ENCODE measurements around the gene ATP2B1. TPM values are rescaled to one million over a fixed set of nuclear protein-coding genes. Genes with fewer than 3 reads are reported as not detected.
"Not testable (repeated sequence)": the region's sequence is repeated elsewhere in the genome, so short reads cannot be mapped to it uniquely, and the experiment has no call there.

Gene ATP2B1
- total RNA-seq, 1 donor from 2014 or later = 24.6 TPM

- intact Hi-C loops (cut with DNase I) = no loop called here
- TF ChIP-seq CTCF (IDR thresholded peaks at IDR 0.05) (no peak), POLR2AphosphoS5 (IDR thresholded peaks at IDR 0.05; ENCODE audit: insufficient read depth in 1 of 2, low read depth in 1 of 2) (no peak), POLR2A (IDR thresholded peaks at IDR 0.05) (no peak)
- H3K27ac ChIP-seq = no peak overlapping the region
- no peaks in the 10 kb centered on the region for H3K27me3 ChIP-seq
- no peak overlapping the region for H3K4me3 ChIP-seq
- H3K4me1 ChIP-seq = peaks cover 22% of the 10 kb centered on the region
- no peaks in the 10 kb centered on the region for H3K9me3 ChIP-seq
- H3K36me3 ChIP-seq = no peaks in the 10 kb centered on the region
- DNase-seq (ENCODE audit: extremely low spot score in 2 of 2) = no peak
Measured at GRCh38 chr12:89698607-89699006, 10.0 kb downstream of the ATP2B1 start.

GRCh38 chr12:89697728-89698127 lies 10.9 kb downstream of the ATP2B1 start:
- DNase-seq (ENCODE audit: extremely low spot score in 2 of 2); H3K36me3 ChIP-seq; intact Hi-C loops (cut with DNase I); H3K27ac ChIP-seq; H3K27me3 ChIP-seq; H3K9me3 ChIP-seq; H3K4me3 ChIP-seq: not testable (repeated sequence)
- peaks cover 22% of the 10 kb centered on the region for H3K4me1 ChIP-seq

- Histone ChIP-seq H3K4me1 (peaks cover 22% of the 10 kb centered on the region), H3K9me3 (no peaks in the 10 kb centered on the region), H3K27me3 (no peaks in the 10 kb centered on the region), H3K27ac (no peak overlapping the region), H3K36me3 (no peaks in the 10 kb centered on the region), H3K4me3 (no peak overlapping the region)
- intact Hi-C loops (cut with DNase I) = no loop called here
- no peak for TF ChIP-seq CTCF (IDR thresholded peaks at IDR 0.05)
- TF ChIP-seq POLR2A (IDR thresholded peaks at IDR 0.05) = no peak
- no peak for TF ChIP-seq POLR2AphosphoS5 (IDR thresholded peaks at IDR 0.05; ENCODE audit: insufficient read depth in 1 of 2, low read depth in 1 of 2)
- DNase-seq (ENCODE audit: extremely low spot score in 2 of 2) = no peak
Measured at GRCh38 chr12:89697296-89697695, 11.3 kb downstream of the ATP2B1 start.

- DNase-seq (ENCODE audit: extremely low spot score in 2 of 2) = no peak
- peaks cover 22% of the 10 kb centered on the region for H3K4me1 ChIP-seq
- H3K9me3 ChIP-seq = no peaks in the 10 kb centered on the region
- no peak overlapping the region for H3K4me3 ChIP-seq
- no peak overlapping the region for H3K27ac ChIP-seq
- intact Hi-C loops (cut with DNase I) = no loop called here
- no peaks in the 10 kb centered on the region for H3K27me3 ChIP-seq
- no peaks in the 10 kb centered on the region for H3K36me3 ChIP-seq
- no peak for TF ChIP-seq POLR2AphosphoS5 (IDR thresholded peaks at IDR 0.05; ENCODE audit: insufficient read depth in 1 of 2, low read depth in 1 of 2)
- no peak for TF ChIP-seq POLR2A (IDR thresholded peaks at IDR 0.05)
- TF ChIP-seq CTCF (IDR thresholded peaks at IDR 0.05) = no peak
Measured at GRCh38 chr12:89695830-89696229, 12.8 kb downstream of the ATP2B1 start.

GRCh38 chr12:89695100-89695499 lies 13.5 kb downstream of the ATP2B1 start:
- peaks cover 22% of the 10 kb centered on the region for H3K4me1 ChIP-seq
- no peaks in the 10 kb centered on the region for H3K27me3 ChIP-seq
- no peak overlapping the region for H3K4me3 ChIP-seq
- no peak for TF ChIP-seq POLR2A (IDR thresholded peaks at IDR 0.05)
- no peak for TF ChIP-seq CTCF (IDR thresholded peaks at IDR 0.05)
- TF ChIP-seq POLR2AphosphoS5 (IDR thresholded peaks at IDR 0.05; ENCODE audit: insufficient read depth in 1 of 2, low read depth in 1 of 2) = no peak
- intact Hi-C loops (cut with DNase I) = no loop called here
- DNase-seq (ENCODE audit: extremely low spot score in 2 of 2) = no peak
- H3K27ac ChIP-seq = no peak overlapping the region
- H3K9me3 ChIP-seq = no peaks in the 10 kb centered on the region
- H3K36me3 ChIP-seq = no peaks in the 10 kb centered on the region

- no peak for DNase-seq (ENCODE audit: extremely low spot score in 2 of 2)
- TF ChIP-seq POLR2A (IDR thresholded peaks at IDR 0.05) (no peak), CTCF (IDR thresholded peaks at IDR 0.05) (no peak), POLR2AphosphoS5 (IDR thresholded peaks at IDR 0.05; ENCODE audit: insufficient read depth in 1 of 2, low read depth in 1 of 2) (no peak)
- H3K27me3 ChIP-seq = no peaks in the 10 kb centered on the region
- H3K4me3 ChIP-seq = no peak overlapping the region
- intact Hi-C loops (cut with DNase I) = no loop called here
- H3K4me1 ChIP-seq = peaks cover 22% of the 10 kb centered on the region
- no peaks in the 10 kb centered on the region for H3K36me3 ChIP-seq
- H3K27ac ChIP-seq = no peak overlapping the region
- H3K9me3 ChIP-seq = no peaks in the 10 kb centered on the region
Measured at GRCh38 chr12:89694542-89694941, 14.1 kb downstream of the ATP2B1 start.
